Measurements from ENCODE around the gene SLC9B2. TPM values are rescaled to one million over a fixed set of nuclear protein-coding genes. Genes with fewer than 3 reads are reported as not detected.

The SLC9B2 gene
- total RNA-seq, 2 experiments from 2014 or later: 26.5 to 36.5 TPM

GRCh38 chr4:103067841-103068547, 8.6 kb downstream of the SLC9B2 start:
- Histone ChIP-seq H3K9me2 (ENCODE audit: insufficient read depth, low read length) (no peaks in the 10 kb centered on the region; the same call in 1 of the 2 replicates), H3K4me3 (ENCODE audit: low read depth, low read length, poor library complexity, severe bottlenecking) (no peak overlapping the region), H3K9me3 (ENCODE audit: low read length) (no peaks in the 10 kb centered on the region), H3K4me1 (ENCODE audit: insufficient read depth, low read length, poor library complexity, severe bottlenecking) (peaks cover 17% of the 10 kb centered on the region), H3K4me2 (ENCODE audit: low read length) (no peak overlapping the region), H3K36me3 (ENCODE audit: insufficient read depth, low read length) (peaks cover 83% of the 10 kb centered on the region), H3K27ac (ENCODE audit: low read depth, low read length, poor library complexity, severe bottlenecking) (no peak overlapping the region), H3K79me2 (ENCODE audit: insufficient read depth, low read depth, low read length) (peaks cover 77% of the 10 kb centered on the region; the same call in 1 of the 2 replicates), H4K20me1 (ENCODE audit: insufficient read depth, low read length) (0 out of 2 replicates have a peak, but pooled peaks cover 7% of the 10 kb centered on the region), H2AFZ (ENCODE audit: low read length) (no peak overlapping the region)
- POLR2A ChIA-PET: no interaction called here
- CTCF ChIA-PET (ENCODE audit: unreplicated experiment): no interaction called here
- no peak for DNase-seq (ENCODE audit: low spot score)
- no TSS peak for BruUV-seq (replicated peaks)
- intact Hi-C loops (cut with micrococcal nuclease; ENCODE audit: unreplicated experiment): no loop called here
- TF ChIP-seq EZH2phosphoT487 (IDR thresholded peaks at IDR 0.05; ENCODE audit: borderline replicate concordance, low read depth, low read length) (no peak), CTCF (conservative IDR thresholded peaks at IDR 0.05; ENCODE audit: low read length) (no peak)

GRCh38 chr4:103060453-103061148, 16.0 kb downstream of the SLC9B2 start:
- 0 out of 2 replicates have a peak, but pooled peaks cover 3% of the 10 kb centered on the region for H3K79me2 ChIP-seq (ENCODE audit: insufficient read depth, low read depth, low read length)
- no peaks in the 10 kb centered on the region for H4K20me1 ChIP-seq (ENCODE audit: insufficient read depth, low read length)
- no peaks in the 10 kb centered on the region for H3K9me3 ChIP-seq (ENCODE audit: low read length)
- no peak overlapping the region for H3K27ac ChIP-seq (ENCODE audit: low read depth, low read length, poor library complexity, severe bottlenecking)
- no peak for DNase-seq (ENCODE audit: low spot score)
- no peak overlapping the region for H3K4me3 ChIP-seq (ENCODE audit: low read depth, low read length, poor library complexity, severe bottlenecking)
- intact Hi-C loops (cut with micrococcal nuclease; ENCODE audit: unreplicated experiment): no loop called here
- H2AFZ ChIP-seq (ENCODE audit: low read length): no peak overlapping the region
- peaks cover 52% of the 10 kb centered on the region for H3K36me3 ChIP-seq (ENCODE audit: insufficient read depth, low read length)
- TF ChIP-seq CTCF (conservative IDR thresholded peaks at IDR 0.05; ENCODE audit: low read length) (no peak), EZH2phosphoT487 (IDR thresholded peaks at IDR 0.05; ENCODE audit: borderline replicate concordance, low read depth, low read length) (no peak)
- H3K9me2 ChIP-seq (ENCODE audit: insufficient read depth, low read length): no peaks in the 10 kb centered on the region
- BruUV-seq (replicated peaks): no TSS peak
- CTCF ChIA-PET (ENCODE audit: unreplicated experiment): no interaction called here
- no peaks in the 10 kb centered on the region for H3K4me1 ChIP-seq (ENCODE audit: insufficient read depth, low read length, poor library complexity, severe bottlenecking)
- POLR2A ChIA-PET: interaction anchor here (0.7 to 1.4 kb wide), 6 partner anchors 9 to 388 kb away, joined by 3 to 7 read pairs (median 4); no protein-coding TSS in a partner anchor
- H3K4me2 ChIP-seq (ENCODE audit: low read length): no peak overlapping the region

Data from OCI-LY7 (cell line).